NCI-H128 (cell line): ENCODE data around the gene FANCC.

Experiments
- DNase-seq: peaks from one replicate; lab custom pipeline; 2025; ENCODE audit not compliant: unreplicated experiment; lab: John Stamatoyannopoulos, UW

Gene FANCC

GRCh38 chr9:95104581-95104960, 212.9 kb downstream of the FANCC start:
- no peak for DNase-seq

- no peak for DNase-seq
These were observed 213.5 kb downstream of the FANCC start for GRCh38 chr9:95103871-95104580.

GRCh38 chr9:95103281-95103771, 214.2 kb downstream of the FANCC start:
- DNase-seq: no peak

GRCh38 chr9:95102572-95102971, 214.9 kb downstream of the FANCC start:
- no peak for DNase-seq

- DNase-seq: no peak
These were observed 215.5 kb downstream of the FANCC start for GRCh38 chr9:95102001-95102433.

GRCh38 chr9:95101326-95101725, 216.2 kb downstream of the FANCC start:
- DNase-seq: no peak

GRCh38 chr9:95100071-95100627, 217.4 kb downstream of the FANCC start:
- no peak for DNase-seq

GRCh38 chr9:95099321-95100070, 218.0 kb downstream of the FANCC start:
- no peak for DNase-seq

GRCh38 chr9:95098391-95098921, 219.1 kb downstream of the FANCC start:
- DNase-seq: no peak

GRCh38 chr9:95097279-95097678, 220.2 kb downstream of the FANCC start:
- no peak for DNase-seq

- DNase-seq: no peak
These were observed 220.7 kb downstream of the FANCC start for GRCh38 chr9:95096807-95097206.

- no peak for DNase-seq
These were observed 221.1 kb downstream of the FANCC start for GRCh38 chr9:95096381-95096780.

- no peak for DNase-seq
These were observed 221.7 kb downstream of the FANCC start for GRCh38 chr9:95095641-95096355.

GRCh38 chr9:95094002-95094401, 223.5 kb downstream of the FANCC start:
- DNase-seq: no peak

GRCh38 chr9:95093586-95093985, 223.9 kb downstream of the FANCC start:
- no peak for DNase-seq

GRCh38 chr9:95092262-95093072, 225.0 kb downstream of the FANCC start:
- DNase-seq: no peak

GRCh38 chr9:95091601-95092261, 225.8 kb downstream of the FANCC start:
- DNase-seq: no peak

GRCh38 chr9:95090871-95091577, 226.5 kb downstream of the FANCC start:
- DNase-seq: no peak
